DMS53 (cell line): ENCODE data around the gene C22orf23.

Experiments used
- DNase-seq: peaks from one replicate; lab custom pipeline; 2025; lab: John Stamatoyannopoulos, UW

C22orf23 gene

GRCh38 chr22:37898441-37899181 is 54.8 kb downstream of the C22orf23 start:
- DNase-seq, result no peak

DNA sequence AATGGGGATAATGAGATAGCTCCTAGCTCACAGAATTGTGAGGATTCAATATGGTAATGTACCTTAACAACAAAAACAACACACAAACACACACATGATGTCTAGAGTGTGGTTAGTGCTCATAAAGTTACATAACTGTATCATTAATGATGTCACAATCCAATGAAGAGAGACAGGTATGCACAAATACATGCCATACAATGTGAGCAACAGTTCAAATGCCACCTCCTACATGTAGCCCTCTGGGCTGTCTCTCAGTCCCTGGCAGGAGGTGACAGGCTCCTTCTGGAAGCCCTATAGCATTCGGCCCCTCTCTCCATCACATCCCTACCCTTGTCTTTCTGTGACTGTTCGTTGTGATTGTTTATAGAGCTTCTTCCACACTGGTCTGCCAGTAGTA is 55.6 kb downstream of the C22orf23 start:
- no peak for DNase-seq

DNA sequence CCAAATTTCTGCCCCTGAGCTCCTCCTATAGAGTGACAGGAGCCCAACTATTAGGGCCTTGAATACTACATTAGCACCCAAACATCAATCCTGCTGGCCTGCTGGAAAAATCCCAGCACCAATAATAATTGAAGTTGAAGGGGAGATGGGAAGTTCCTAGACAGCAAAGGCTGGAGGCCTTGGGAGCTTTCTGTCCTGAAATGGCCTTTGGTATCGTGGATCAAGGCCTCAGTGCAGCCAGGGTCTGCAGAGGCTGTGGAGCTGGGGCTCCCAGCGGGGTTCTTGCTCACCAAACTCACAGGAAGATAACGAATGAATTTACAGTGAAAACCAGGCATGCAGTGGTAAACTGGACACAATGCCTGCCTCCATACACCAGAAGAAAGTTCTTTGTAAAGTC is 56.5 kb downstream of the C22orf23 start:
- DNase-seq, result no peak

DNA sequence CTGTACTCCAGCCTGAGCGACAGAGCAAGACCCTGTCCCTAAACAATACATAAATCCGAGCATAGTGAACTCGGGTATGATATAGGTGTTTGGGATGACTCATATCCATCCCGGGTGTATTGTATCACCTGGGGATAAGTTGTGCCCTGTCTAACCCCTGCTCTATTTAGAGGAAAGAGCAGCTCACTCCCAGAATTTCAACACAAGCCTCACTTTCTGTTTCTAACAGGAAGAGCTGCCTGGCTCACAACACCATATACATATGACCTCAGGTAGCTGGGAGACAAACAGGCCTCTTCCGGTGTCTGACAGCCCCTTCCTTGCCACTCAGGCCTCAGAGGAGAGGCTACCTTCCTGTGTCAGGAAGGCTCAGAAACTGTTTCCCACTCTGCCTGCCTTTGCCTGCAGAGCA is 57.2 kb downstream of the C22orf23 start:
- DNase-seq, result peak; percentile 72

- DNase-seq, result no peak
Observed at GRCh38 chr22:37894939-37895670, 58.3 kb downstream of the C22orf23 start.

GRCh38 chr22:37893583-37893983 is 59.8 kb downstream of the C22orf23 start:
- DNase-seq, result no peak
